ENCODE measurements around the gene HTT. TPM values are rescaled to one million over a fixed set of nuclear protein-coding genes. Genes with fewer than 3 reads are reported as not detected.

HTT gene
- polyA plus RNA-seq, 3 donors: 1.8 to 27.1 (median 3.0) TPM

DNA sequence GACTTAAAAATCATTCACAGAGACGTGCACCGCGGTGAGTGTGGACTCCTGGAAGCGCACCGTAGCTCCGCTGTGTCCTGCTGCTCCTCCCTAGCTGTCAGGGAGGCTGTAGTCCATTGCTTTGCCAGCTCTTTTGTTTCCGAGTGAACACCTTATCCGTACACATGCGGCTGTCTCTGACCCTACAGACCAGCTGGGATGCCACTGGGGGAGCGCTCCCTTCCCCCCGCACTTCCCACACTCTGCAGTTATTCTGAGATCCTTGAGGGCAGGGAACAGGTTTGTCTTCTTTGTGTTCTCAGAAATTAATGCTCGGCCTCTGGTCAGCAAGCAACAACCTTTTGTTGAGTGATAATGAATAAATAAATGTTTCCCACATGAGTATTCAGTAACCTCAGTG lies 140.8 kb downstream of the HTT start:
- Histone ChIP-seq H2AFZ (ENCODE audit: insufficient read depth, low read depth, low read length, poor library complexity, severe bottlenecking) (no peak overlapping the region), H3K27me3 (ENCODE audit: control insufficient read depth in 2 of 2, insufficient read depth in 2 of 2, low read length in 2 of 2) (no peaks in the 10 kb centered on the region), H3K4me3 (replicated peaks in 1 of 3; ENCODE audit: low read depth in 2 of 3, low read length in 3 of 3) (no peak overlapping the region), H4K20me1 (ENCODE audit: insufficient read depth, low read length) (no peaks in the 10 kb centered on the region), H3K27ac (ENCODE audit: low read depth in 1 of 2, low read length in 2 of 2) (no peak overlapping the region), H3K4me1 (ENCODE audit: control insufficient read depth in 1 of 2, insufficient read depth in 2 of 2, low read length in 2 of 2) (no peaks in the 10 kb centered on the region), H3K9me3 (replicated peaks in 1 of 2; ENCODE audit: control insufficient read depth in 1 of 2, insufficient read depth in 1 of 2, low read length in 2 of 2) (no peaks in the 10 kb centered on the region), H3K36me3 (replicated peaks in 1 of 2; ENCODE audit: control insufficient read depth in 1 of 2, insufficient read depth in 2 of 2, low read length in 2 of 2) (peaks cover 89 to 99% of the 10 kb centered on the region in 2 donors), H3K79me2 (ENCODE audit: insufficient read depth, low read length) (no peaks in the 10 kb centered on the region), H3K4me2 (replicated peaks; ENCODE audit: extremely low read depth, low read length, poor library complexity, severe bottlenecking) (no peak overlapping the region), H3K9ac (ENCODE audit: insufficient read depth, low read length, poor library complexity, severe bottlenecking) (no peak overlapping the region)
- peaks cover 89 to 91% of the 10 kb centered on the region in 2 donors for H3K36me3 Mint-ChIP-seq
- DNase-seq: no peak
- intact Hi-C loops (cut with micrococcal nuclease): no loop called here
- H3K9me3 Mint-ChIP-seq: no peaks in the 10 kb centered on the region
- H3K27ac Mint-ChIP-seq: peak overlapping the region in 1 of 7 donors; percentile 7
- peaks cover 4% of the 10 kb centered on the region for H3K4me1 Mint-ChIP-seq
- TF ChIP-seq, protein P1, sequence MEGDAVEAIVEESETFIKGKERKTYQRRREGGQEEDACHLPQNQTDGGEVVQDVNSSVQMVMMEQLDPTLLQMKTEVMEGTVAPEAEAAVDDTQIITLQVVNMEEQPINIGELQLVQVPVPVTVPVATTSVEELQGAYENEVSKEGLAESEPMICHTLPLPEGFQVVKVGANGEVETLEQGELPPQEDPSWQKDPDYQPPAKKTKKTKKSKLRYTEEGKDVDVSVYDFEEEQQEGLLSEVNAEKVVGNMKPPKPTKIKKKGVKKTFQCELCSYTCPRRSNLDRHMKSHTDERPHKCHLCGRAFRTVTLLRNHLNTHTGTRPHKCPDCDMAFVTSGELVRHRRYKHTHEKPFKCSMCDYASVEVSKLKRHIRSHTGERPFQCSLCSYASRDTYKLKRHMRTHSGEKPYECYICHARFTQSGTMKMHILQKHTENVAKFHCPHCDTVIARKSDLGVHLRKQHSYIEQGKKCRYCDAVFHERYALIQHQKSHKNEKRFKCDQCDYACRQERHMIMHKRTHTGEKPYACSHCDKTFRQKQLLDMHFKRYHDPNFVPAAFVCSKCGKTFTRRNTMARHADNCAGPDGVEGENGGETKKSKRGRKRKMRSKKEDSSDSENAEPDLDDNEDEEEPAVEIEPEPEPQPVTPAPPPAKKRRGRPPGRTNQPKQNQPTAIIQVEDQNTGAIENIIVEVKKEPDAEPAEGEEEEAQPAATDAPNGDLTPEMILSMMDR (IDR thresholded peaks at IDR 0.05): no peak
- no peak overlapping the region for H3K4me3 Mint-ChIP-seq
- WGBS (ENCODE audit: insufficient coverage): 96% methylated on average over 10 of the region's 12 CpGs
- no peaks in the 10 kb centered on the region for H3K27me3 Mint-ChIP-seq (ENCODE audit: low read depth in 3 of 3)

DNA sequence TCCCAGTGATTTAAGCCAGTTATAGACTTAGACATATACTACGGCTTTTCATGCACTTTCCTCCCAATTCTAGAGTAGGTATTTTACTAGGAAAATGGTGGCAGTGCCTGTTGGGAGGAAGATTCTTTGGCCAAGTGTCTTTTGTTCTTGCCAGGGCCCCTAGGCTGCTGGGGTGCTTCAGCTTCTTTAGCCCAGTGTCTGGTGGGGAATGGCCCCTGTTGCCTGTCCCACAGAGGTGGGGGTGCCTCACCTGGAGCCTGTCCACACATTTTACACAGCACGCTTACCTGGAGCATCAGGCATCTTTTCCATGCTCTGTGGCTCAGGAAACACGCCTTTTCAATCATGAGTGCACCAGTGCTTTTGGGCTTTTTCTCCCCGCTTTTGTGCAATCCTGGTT lies 141.3 kb downstream of the HTT start:
- H3K36me3 ChIP-seq (replicated peaks in 1 of 2; ENCODE audit: control insufficient read depth in 1 of 2, insufficient read depth in 2 of 2, low read length in 2 of 2): peaks cover 89 to 99% of the 10 kb centered on the region in 2 donors
- no peak overlapping the region for H2AFZ ChIP-seq (ENCODE audit: insufficient read depth, low read depth, low read length, poor library complexity, severe bottlenecking)
- no peak overlapping the region for H3K4me3 Mint-ChIP-seq
- intact Hi-C loops (cut with micrococcal nuclease): no loop called here
- H3K79me2 ChIP-seq (ENCODE audit: insufficient read depth, low read length): no peaks in the 10 kb centered on the region
- no peaks in the 10 kb centered on the region for H4K20me1 ChIP-seq (ENCODE audit: insufficient read depth, low read length)
- no peaks in the 10 kb centered on the region for H3K27me3 ChIP-seq (ENCODE audit: control insufficient read depth in 2 of 2, insufficient read depth in 2 of 2, low read length in 2 of 2)
- H3K4me2 ChIP-seq (replicated peaks; ENCODE audit: extremely low read depth, low read length, poor library complexity, severe bottlenecking): no peak overlapping the region
- no peaks in the 10 kb centered on the region for H3K9me3 ChIP-seq (replicated peaks in 1 of 2; ENCODE audit: control insufficient read depth in 1 of 2, insufficient read depth in 1 of 2, low read length in 2 of 2)
- no peak overlapping the region for H3K9ac ChIP-seq (ENCODE audit: insufficient read depth, low read length, poor library complexity, severe bottlenecking)
- no peak overlapping the region for H3K27ac Mint-ChIP-seq
- peaks cover 4% of the 10 kb centered on the region for H3K4me1 Mint-ChIP-seq
- WGBS (ENCODE audit: insufficient coverage): 100% methylated on average over 1 of the region's 4 CpGs
- H3K9me3 Mint-ChIP-seq: no peaks in the 10 kb centered on the region
- H3K4me1 ChIP-seq (ENCODE audit: control insufficient read depth in 1 of 2, insufficient read depth in 2 of 2, low read length in 2 of 2): no peaks in the 10 kb centered on the region
- H3K27ac ChIP-seq (ENCODE audit: low read depth in 1 of 2, low read length in 2 of 2): no peak overlapping the region
- peaks cover 89 to 91% of the 10 kb centered on the region in 2 donors for H3K36me3 Mint-ChIP-seq
- TF ChIP-seq, protein P1 (IDR thresholded peaks at IDR 0.05): no peak
- no peaks in the 10 kb centered on the region for H3K27me3 Mint-ChIP-seq (ENCODE audit: low read depth in 3 of 3)
- no peak overlapping the region for H3K4me3 ChIP-seq (replicated peaks in 1 of 3; ENCODE audit: low read depth in 2 of 3, low read length in 3 of 3)
- DNase-seq: no peak
